IMR-90 (cell line): ENCODE data around the gene EVPL. TPM values are rescaled to one million over a fixed set of nuclear protein-coding genes. Genes with fewer than 3 reads are reported as not detected.

Experiments used
- ATAC-seq: fragments of 200-7000 bp; cut with Tn5 transposase; 2 replicates; pipeline ENCODE4 v1.9.1; 2020; ENCODE audit warnings: low read depth, mild to moderate bottlenecking, moderate library complexity
- BruUV-seq: library from RNA; stranded (reverse); fragments of 400-500 nt; replicated peaks from 2 replicates; lab custom pipeline; 2021; lab: Mats Ljungman, UMichigan
- CTCF ChIA-PET: fragments of 300-600 bp; formaldehyde crosslinking; extraction: SDS; loops from one replicate; lab custom pipeline; 2021; ENCODE audit warnings: antibody characterized with exemption; lab: Yijun Ruan, JAX
- POLR2A ChIA-PET: fragments of 300-600 bp; sonication (Branson Sonifier 250); formaldehyde crosslinking; loops from one replicate; lab custom pipeline; 2022; ENCODE audit warnings: antibody characterized with exemption; ENCODE audit not compliant: unreplicated experiment; lab: Charles Lee
- DNase-seq: peaks from one replicate; pipeline ENCODE4 v3.0.0; 2013
- H2AFZ ChIP-seq: replicated peaks from 2 replicates; pipeline ENCODE3; 2013; ENCODE audit warnings: low read length, mild to moderate bottlenecking; ENCODE audit not compliant: poor library complexity
- H2AK5ac ChIP-seq: 2 replicates; pipeline ENCODE4 v1.6.1; 2013; ENCODE audit warnings: low read depth, low read length, inconsistent platforms
- H2AK9ac ChIP-seq: replicated peaks from 2 replicates; pipeline ENCODE3; 2013; ENCODE audit warnings: mild to moderate bottlenecking, low read depth, low read length, moderate library complexity; ENCODE audit not compliant: poor library complexity
- H2BK120ac ChIP-seq: 2 replicates; pipeline ENCODE4 v1.6.1; 2013; ENCODE audit warnings: low read depth, low read length, inconsistent platforms
- H2BK15ac ChIP-seq: 3 replicates; pipeline ENCODE4 v1.6.1; 2013; ENCODE audit warnings: low read depth, low read length, inconsistent platforms
- H2BK20ac ChIP-seq: 2 replicates; pipeline ENCODE4 v1.6.1; 2013; ENCODE audit warnings: low read depth, mild to moderate bottlenecking, inconsistent platforms, low read length, moderate library complexity
- H2BK5ac ChIP-seq: 2 replicates; pipeline ENCODE4 v1.6.1; 2013; ENCODE audit warnings: mild to moderate bottlenecking, low read depth, low read length, inconsistent platforms; ENCODE audit not compliant: poor library complexity, severe bottlenecking
- H3K14ac ChIP-seq: replicated peaks from 2 replicates; pipeline ENCODE4 v1.6.1; 2013; ENCODE audit warnings: low read depth, low read length, inconsistent platforms
- H3K18ac ChIP-seq: 2 replicates; pipeline ENCODE4 v1.6.1; 2013; ENCODE audit warnings: low read depth, low read length, control low read depth
- H3K23ac ChIP-seq: 2 replicates; pipeline ENCODE4 v1.6.1; 2013; ENCODE audit warnings: low read depth, low read length, inconsistent platforms
- H3K27ac ChIP-seq: 2 replicates; pipeline ENCODE4 v1.5.1; 2013; ENCODE audit warnings: mild to moderate bottlenecking, control low read depth, low read length; ENCODE audit not compliant: insufficient read depth
- H3K27me3 ChIP-seq: 2 replicates; pipeline ENCODE4 v1.6.1; 2013; ENCODE audit warnings: low read length; ENCODE audit not compliant: control insufficient read depth, insufficient read depth
- H3K36me3 ChIP-seq: 2 replicates; pipeline ENCODE4 v1.6.1; 2013; ENCODE audit warnings: low read length, mixed read lengths; ENCODE audit not compliant: control insufficient read depth, insufficient read depth
- H3K4ac ChIP-seq: 2 replicates; pipeline ENCODE4 v1.6.1; 2013; ENCODE audit warnings: low read depth, low read length, inconsistent platforms
- H3K4me1 ChIP-seq: 2 replicates; pipeline ENCODE4 v1.6.1; 2013; ENCODE audit warnings: low read length, mixed read lengths; ENCODE audit not compliant: control insufficient read depth, insufficient read depth
- H3K4me2 ChIP-seq: 2 replicates; pipeline ENCODE4 v1.6.1; 2013; ENCODE audit warnings: low read depth, mild to moderate bottlenecking, control low read depth, low read length, moderate library complexity
- H3K4me3 ChIP-seq: 2 replicates; pipeline ENCODE4 v1.5.1; 2013; ENCODE audit warnings: low read depth, mild to moderate bottlenecking, control low read depth, low read length, moderate library complexity; ENCODE audit not compliant: insufficient read depth
- H3K56ac ChIP-seq: 2 replicates; pipeline ENCODE4 v1.6.1; 2013; ENCODE audit warnings: low read length, inconsistent platforms; ENCODE audit not compliant: insufficient read depth; ENCODE audit errors: extremely low read depth
- H3K79me1 ChIP-seq, 2 experiments: 2 replicates each; pipeline ENCODE4 v1.6.1; 2013; ENCODE audit warnings: low read length in 2 of 2, inconsistent platforms in 1 of 2, low read depth in 1 of 2
- H3K9ac ChIP-seq: 2 replicates; pipeline ENCODE4 v1.6.1; 2013; ENCODE audit warnings: low read depth, low read length, control low read depth
- H3K9me1 ChIP-seq: 2 replicates; pipeline ENCODE4 v1.6.1; 2013; ENCODE audit warnings: low read length, inconsistent platforms; ENCODE audit not compliant: insufficient read depth
- H3K9me3 ChIP-seq: 2 replicates; pipeline ENCODE4 v1.6.1; 2013; ENCODE audit warnings: low read length; ENCODE audit not compliant: control insufficient read depth, insufficient read depth
- H4K20me1 ChIP-seq: 2 replicates; pipeline ENCODE4 v1.6.1; 2013; ENCODE audit warnings: low read length, inconsistent platforms; ENCODE audit not compliant: insufficient read depth
- H4K5ac ChIP-seq: 2 replicates; pipeline ENCODE4 v1.6.1; 2013; ENCODE audit warnings: mild to moderate bottlenecking, low read depth, low read length, control low read depth
- H4K8ac ChIP-seq, 2 experiments: 2 replicates each; pipeline ENCODE4 v1.6.1; 2013; ENCODE audit warnings: low read depth in 2 of 2, low read length in 2 of 2, control low read depth in 1 of 2, inconsistent platforms in 1 of 2
- H4K91ac ChIP-seq: 2 replicates; pipeline ENCODE4 v1.6.1; 2013; ENCODE audit warnings: low read depth, low read length, inconsistent platforms; ENCODE audit not compliant: insufficient read depth
- BHLHE40 ChIP-seq: fragments of 150-350 bp; IDR thresholded peaks from 2 replicates; pipeline ENCODE4 v1.6.1; 2016; ENCODE audit warnings: mild to moderate bottlenecking, low read depth, low read length
- CHD1 ChIP-seq: IDR thresholded peaks from 2 replicates; pipeline ENCODE4 v1.6.1; 2012; ENCODE audit warnings: low read depth, low read length, improper control_type of control experiment
- FOS ChIP-seq: fragments of 150-350 bp; IDR thresholded peaks from 2 replicates; pipeline ENCODE4 v1.6.1; 2016; ENCODE audit warnings: low read depth, low read length
- POLR2A ChIP-seq: IDR thresholded peaks from 2 replicates; pipeline ENCODE4 v1.6.1; 2012; ENCODE audit warnings: mild to moderate bottlenecking, low read depth, low read length
- RAD21 ChIP-seq: IDR thresholded peaks from 2 replicates; pipeline ENCODE4 v1.6.1; 2012; ENCODE audit warnings: low read length, improper control_type of control experiment
- RCOR1 ChIP-seq: IDR thresholded peaks from 2 replicates; pipeline ENCODE4 v1.6.1; 2012; ENCODE audit warnings: mild to moderate bottlenecking, low read length, improper control_type of control experiment; ENCODE audit not compliant: insufficient replicate concordance
- WGBS, 2 experiments: methylation state at CpG; one replicate each; pipeline versions ENCODE4 v1.1.5 to v1.1.7; 2013; ENCODE audit warnings: missing lambda C conversion rate in 2 of 2; ENCODE audit not compliant: insufficient read length in 1 of 2; ENCODE audit errors: extremely low coverage in 2 of 2; 5-methylcytosine and 5-hydroxymethylcytosine counted together
- dilution Hi-C: fragments of 300-500 bp; cut with HindIII; formaldehyde crosslinking; loops from one replicate; pipeline ENCODE4 v1.14.3; 2018; ENCODE audit warnings: low sequenced_read_pairs; ENCODE audit not compliant: unreplicated experiment
- in situ Hi-C: fragments of 300-500 bp; cut with MboI; formaldehyde crosslinking; loops from 3 replicates; pipeline ENCODE4 v1.14.3; 2019; ENCODE audit warnings: low sequenced_read_pairs, inconsistent platforms, mixed read lengths
- intact Hi-C: fragments of 100-400 bp; cut with micrococcal nuclease; formaldehyde crosslinking; loops from 2 replicates; pipeline ENCODE4 v1.10.0; 2022
- polyA plus RNA-seq, 3 experiments: library from polyadenylated mRNA; depleted of rRNA; stranded (reverse); fragments of >200 nt; gene quantifications; 2 replicates each; pipeline ENCODE4 v1.2.3, GENCODE V29; 2012; ENCODE audit warnings: low replicate concordance in 1 of 3
- total RNA-seq: library from RNA; depleted of rRNA; stranded (reverse); fragments of >200 nt; gene quantifications from 2 replicates; pipeline ENCODE4 v1.2.3, GENCODE V29; 2012

The EVPL gene
- total and polyA plus RNA-seq, 2 of the 4 experiments (the other 2 are of a cell fraction): not detected

DNA sequence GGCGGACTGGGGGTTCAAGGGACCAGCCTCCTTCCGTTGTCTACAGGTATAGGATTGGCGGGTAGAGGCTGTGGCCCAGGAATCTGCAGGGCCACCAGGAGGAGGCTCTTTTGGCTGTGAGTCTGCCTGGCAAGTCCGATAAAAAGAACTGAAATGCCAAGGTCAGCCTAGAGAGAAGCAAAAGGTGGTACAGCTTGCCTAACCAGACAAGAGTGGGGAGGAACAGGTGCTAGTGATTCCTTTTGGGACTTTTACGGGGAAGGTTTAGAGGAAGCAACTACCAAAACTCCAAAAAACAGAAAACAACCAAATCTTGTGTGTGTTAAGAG lies 5.6 kb upstream of the EVPL start:
- 0 out of 2 replicates have a peak, but pooled peaks cover 2% of the 10 kb centered on the region for H3K36me3 ChIP-seq
- no peak overlapping the region for H3K14ac ChIP-seq
- H2BK120ac ChIP-seq: no peak overlapping the region
- H4K91ac ChIP-seq: no peak overlapping the region
- no peaks in the 10 kb centered on the region for H3K9me3 ChIP-seq
- in situ Hi-C loops (no loop called here), intact Hi-C loops (no loop called here), dilution Hi-C loops (no loop called here)
- no peak overlapping the region for H3K4me3 ChIP-seq
- DNase-seq (no peak), ATAC-seq (no peak)
- H2BK15ac ChIP-seq: no peak overlapping the region
- no peak overlapping the region for H3K56ac ChIP-seq
- H3K4me2 ChIP-seq: no peak overlapping the region
- no peak overlapping the region for H4K5ac ChIP-seq
- ChIA-PET POLR2A (no interaction called here), CTCF (no interaction called here)
- no peak overlapping the region for H3K23ac ChIP-seq
- H2BK5ac ChIP-seq: no peak overlapping the region
- H3K9ac ChIP-seq: no peak overlapping the region
- H3K4ac ChIP-seq: no peak overlapping the region
- no peaks in the 10 kb centered on the region for H3K79me1 ChIP-seq
- no peak overlapping the region for H2BK20ac ChIP-seq
- no CpG with 5 or more reads among the region's 5 CpGs for WGBS, 2 experiments
- no peaks in the 10 kb centered on the region; the same call in 1 of the 2 replicates for H3K9me1 ChIP-seq
- no peak overlapping the region for H2AFZ ChIP-seq
- BruUV-seq: no TSS peak
- TF ChIP-seq FOS: no peak
- no peak for TF ChIP-seq RAD21
- TF ChIP-seq BHLHE40: no peak
- TF ChIP-seq CHD1: no peak
- TF ChIP-seq RCOR1: no peak
- TF ChIP-seq POLR2A: no peak
- H4K8ac ChIP-seq: no peak overlapping the region
- peaks cover 2% of the 10 kb centered on the region; the same call in 1 of the 2 replicates for H3K4me1 ChIP-seq
- no peaks in the 10 kb centered on the region for H3K27me3 ChIP-seq
- no peak overlapping the region for H2AK9ac ChIP-seq
- no peak overlapping the region for H2AK5ac ChIP-seq
- no peak overlapping the region for H3K27ac ChIP-seq
- no peaks in the 10 kb centered on the region for H4K20me1 ChIP-seq
- no peak overlapping the region for H3K18ac ChIP-seq
